ENCODE measurements around the gene GLIS2.
A peak's percentile ranks its signal among the peaks of the same experiment; 100 is the strongest.
"Not testable (repeated sequence)": the region's sequence is repeated elsewhere in the genome, so short reads cannot be mapped to it uniquely, and the experiment has no call there.

Gene GLIS2

GRCh38 chr16:4328046-4328781, 12.3 kb downstream of the GLIS2 start:
- TF ChIP-seq CTCF (IDR thresholded peaks at IDR 0.05; ENCODE audit: extremely low read depth, missing control alignments), result peak; percentile 36
- DNase-seq (ENCODE audit: low spot score), result peak; percentile 85

- no peak for DNase-seq (ENCODE audit: low spot score)
- TF ChIP-seq CTCF (IDR thresholded peaks at IDR 0.05; ENCODE audit: extremely low read depth, missing control alignments), result no peak
Measured at GRCh38 chr16:4328782-4329775, 13.2 kb downstream of the GLIS2 start.

- DNase-seq (ENCODE audit: low spot score), result peak; percentile 92
- TF ChIP-seq CTCF (IDR thresholded peaks at IDR 0.05; ENCODE audit: extremely low read depth, missing control alignments), result peak; percentile 89
Measured at GRCh38 chr16:4330277-4330874, 14.5 kb downstream of the GLIS2 start.

GRCh38 chr16:4332083-4332482, 16.2 kb downstream of the GLIS2 start:
- no peak for TF ChIP-seq CTCF (IDR thresholded peaks at IDR 0.05; ENCODE audit: extremely low read depth, missing control alignments)

GRCh38 chr16:4332623-4333307, 16.9 kb downstream of the GLIS2 start:
- TF ChIP-seq CTCF (IDR thresholded peaks at IDR 0.05; ENCODE audit: extremely low read depth, missing control alignments), result no peak
- no peak for DNase-seq (ENCODE audit: low spot score)

More at GRCh38 chr16:4332083-4332482, 16.2 kb downstream of the GLIS2 start:
- no peak for DNase-seq (ENCODE audit: low spot score)

GRCh38 chr16:4333308-4333638, 17.4 kb downstream of the GLIS2 start:
- DNase-seq (ENCODE audit: low spot score), result no peak
- TF ChIP-seq CTCF (IDR thresholded peaks at IDR 0.05; ENCODE audit: extremely low read depth, missing control alignments), result no peak

- not testable (repeated sequence) for DNase-seq (ENCODE audit: low spot score)
Measured at GRCh38 chr16:4333714-4334113, 17.8 kb downstream of the GLIS2 start.
